ENCODE measurements around the gene USP25. TPM values are rescaled to one million over a fixed set of nuclear protein-coding genes. Genes with fewer than 3 reads are reported as not detected.

USP25 gene
- total and polyA plus RNA-seq, 2 of the 8 experiments (the other 6 are each of a cell fraction or from before 2014, with no cell fraction given), result 11.2 to 48.1 TPM

GRCh38 chr21:15781986-15782385 is 52.2 kb downstream of the USP25 start (continued):
- TF ChIP-seq CHD7 (IDR thresholded peaks at IDR 0.05; ENCODE audit: insufficient replicate concordance, low read length) (no peak), SRF (IDR thresholded peaks at IDR 0.05; ENCODE audit: low read depth, low read length) (no peak), BACH1 (IDR thresholded peaks at IDR 0.05; ENCODE audit: low read length) (no peak), JUN (IDR thresholded peaks at IDR 0.05; ENCODE audit: low read depth, low read length) (no peak), CTBP2 (IDR thresholded peaks at IDR 0.05; ENCODE audit: borderline replicate concordance, insufficient read depth, insufficient read length, low read length) (no peak), KDM1A (IDR thresholded peaks at IDR 0.05; ENCODE audit: borderline replicate concordance, low read length) (no peak), MAFK (IDR thresholded peaks at IDR 0.05; ENCODE audit: low read depth, low read length) (no peak), GABPA (IDR thresholded peaks at IDR 0.05; ENCODE audit: borderline replicate concordance, insufficient read depth, low read length) (no peak), SIRT6 (IDR thresholded peaks at IDR 0.05; ENCODE audit: low read length) (no peak), SP2 (IDR thresholded peaks at IDR 0.05; ENCODE audit: low read length) (no peak), SAP30 (IDR thresholded peaks at IDR 0.05; ENCODE audit: insufficient read depth, insufficient replicate concordance, low read length) (no peak), EZH2 (IDR thresholded peaks at IDR 0.05; ENCODE audit: low read depth, low read length, severe bottlenecking) (no peak)

Measured in H1 (cell line).